SK-N-SH (cell line): ENCODE measurements around the gene AMIGO1. TPM values are rescaled to one million over a fixed set of nuclear protein-coding genes. Genes with fewer than 3 reads are reported as not detected.
A peak's percentile ranks its signal among the peaks of the same experiment; 100 is the strongest.

ENCODE experiments used
- CTCF ChIA-PET: fragments of 300-600, 350-600 bp; formaldehyde crosslinking; extraction: SDS; loops from one replicate; lab custom pipeline; 2021; lab: Yijun Ruan, JAX
- POLR2A ChIA-PET: fragments of 350-600 bp; sonication (Branson Sonifier 250); formaldehyde crosslinking; extraction: SDS; loops from one replicate; lab custom pipeline; 2020; ENCODE audit warnings: antibody characterized with exemption, inconsistent platforms; lab: Yijun Ruan, JAX
- DNase-seq: peaks from one replicate; pipeline ENCODE4 v3.0.0; 2012
- H2AFZ ChIP-seq: fragments of 200-600 bp; sonication (generic); 2 replicates; pipeline ENCODE4 v1.8.1; 2016; ENCODE audit warnings: antibody characterized with exemption, mild to moderate bottlenecking, low read depth
- H3F3A ChIP-seq: fragments of 200-600 bp; sonication (generic); replicated peaks from 2 replicates; pipeline ENCODE3; 2016; ENCODE audit warnings: antibody characterized with exemption, mild to moderate bottlenecking; ENCODE audit not compliant: insufficient read depth
- H3K27ac ChIP-seq, 2 experiments: fragments of 200-500 bp in 1 of 2; fragments of 200-600 bp in 1 of 2; sonication (Bioruptor generic) in 1 of 2; sonication (generic), shearing (Covaris generic) in 1 of 2; 2 replicates each; pipeline versions ENCODE4 v1.5.1 to v1.6.1; 2014 to 2016; ENCODE audit warnings: low read depth in 2 of 2, inconsistent platforms in 1 of 2, low read length in 1 of 2, mild to moderate bottlenecking in 1 of 2, mixed read lengths in 1 of 2
- H3K27me3 ChIP-seq: fragments of 200-600 bp; sonication (generic), shearing (Covaris generic); 2 replicates; pipeline ENCODE4 v1.6.1; 2016; ENCODE audit warnings: mixed run types; ENCODE audit not compliant: insufficient read depth
- H3K36me3 ChIP-seq, 2 experiments: fragments of 200-500 bp in 1 of 2; fragments of 200-600 bp in 1 of 2; sonication (Bioruptor generic) in 1 of 2; sonication (generic) in 1 of 2; replicated peaks in 1 of 2; 2 replicates each; pipeline versions ENCODE3 to v1.5.1; 2014 to 2016; ENCODE audit warnings: low read length in 1 of 2, mild to moderate bottlenecking in 1 of 2; ENCODE audit not compliant: insufficient read depth in 2 of 2, control insufficient read depth in 1 of 2
- H3K4me1 ChIP-seq, 2 experiments: fragments of 200-500 bp in 1 of 2; fragments of 200-600 bp in 1 of 2; sonication (Bioruptor generic) in 1 of 2; sonication (generic), shearing (Covaris generic) in 1 of 2; 2 replicates each; pipeline versions ENCODE4 v1.5.1 to v1.6.1; 2014 to 2016; ENCODE audit warnings: low read depth in 1 of 2, low read length in 1 of 2, mixed run types in 1 of 2; ENCODE audit not compliant: insufficient read depth in 2 of 2, control insufficient read depth in 1 of 2
- H3K4me2 ChIP-seq: fragments of 200-600 bp; sonication (generic), shearing (Covaris generic); 2 replicates; pipeline ENCODE4 v1.6.1; 2017; ENCODE audit warnings: mixed run types
- H3K4me3 ChIP-seq, 2 experiments: fragments of 200-500 bp in 1 of 2; fragments of 200-600 bp in 1 of 2; sonication (Bioruptor generic) in 1 of 2; sonication (generic), shearing (Covaris generic) in 1 of 2; 2 replicates each; pipeline versions ENCODE4 v1.5.1 to v1.8.1; 2014 to 2016; ENCODE audit warnings: low read depth in 2 of 2, inconsistent platforms in 1 of 2, low read length in 1 of 2, mild to moderate bottlenecking in 1 of 2, mixed read lengths in 1 of 2, moderate library complexity in 1 of 2
- H3K79me2 ChIP-seq: fragments of 200-600 bp; sonication (generic); 2 replicates; pipeline ENCODE4 v1.8.1; 2017; ENCODE audit warnings: mild to moderate bottlenecking; ENCODE audit not compliant: insufficient read depth
- H3K9ac ChIP-seq: fragments of 200-600 bp; sonication (generic); 2 replicates; pipeline ENCODE4 v1.6.1; 2017; ENCODE audit warnings: mixed run types
- H3K9me2 ChIP-seq: fragments of 200-600 bp; sonication (generic); 2 replicates; pipeline ENCODE4 v1.6.1; 2017; ENCODE audit warnings: mixed run types
- H3K9me3 ChIP-seq: fragments of 200-600 bp; sonication (generic); 2 replicates; pipeline ENCODE4 v1.6.1; 2017; ENCODE audit warnings: mixed run types, mild to moderate bottlenecking, moderate library complexity
- H4K20me1 ChIP-seq: fragments of 200-600 bp; sonication (generic); 2 replicates; pipeline ENCODE4 v1.6.1; 2017; ENCODE audit warnings: mild to moderate bottlenecking, mixed run types; ENCODE audit not compliant: insufficient read depth
- CHD2 ChIP-seq: fragments of 150-350 bp; IDR thresholded peaks from 2 replicates; pipeline ENCODE4 v1.6.1; 2018; ENCODE audit warnings: low read length; ENCODE audit not compliant: partially characterized antibody
- CTCF ChIP-seq: fragments of 200-600 bp; sonication (generic); IDR thresholded peaks from 2 replicates; pipeline ENCODE4 v1.6.1; 2017; ENCODE audit warnings: antibody characterized with exemption, mild to moderate bottlenecking, moderate library complexity
- FOXJ3 ChIP-seq: sonication (generic); formaldehyde crosslinking; IDR thresholded peaks from 2 replicates; pipeline ENCODE4 v1.5.1; 2020; ENCODE audit warnings: mild to moderate bottlenecking, missing genetic modification reagents
- FOXM1 ChIP-seq: IDR thresholded peaks from 2 replicates; pipeline ENCODE4 v1.4.0; 2012; ENCODE audit warnings: low read depth, mild to moderate bottlenecking
- MAX ChIP-seq: IDR thresholded peaks from 2 replicates; pipeline ENCODE4 v1.4.0; 2012; ENCODE audit warnings: low read depth
- MXI1 ChIP-seq: IDR thresholded peaks from 2 replicates; pipeline ENCODE4 v1.6.1; 2012; ENCODE audit warnings: mild to moderate bottlenecking, low read depth, low read length, improper control_type of control experiment
- NRF1 ChIP-seq: IDR thresholded peaks from 2 replicates; pipeline ENCODE4 v1.6.1; 2012; ENCODE audit warnings: low read depth, mild to moderate bottlenecking, low read length
- YY1 ChIP-seq: IDR thresholded peaks from 2 replicates; pipeline ENCODE4 v1.4.0; 2012; ENCODE audit warnings: low read depth, mild to moderate bottlenecking
- ZBTB33 ChIP-seq: IDR thresholded peaks from 2 replicates; pipeline ENCODE4 v1.4.0; 2012; ENCODE audit warnings: low read depth, borderline replicate concordance
- WGBS: methylation state at CpG from one replicate; pipeline ENCODE4 v1.1.6; 2017; ENCODE audit warnings: low lambda C conversion rate; 5-methylcytosine and 5-hydroxymethylcytosine counted together
- polyA plus RNA-seq, 3 experiments: library from polyadenylated mRNA; depleted of rRNA; stranded (reverse); fragments of >200 nt; gene quantifications; 2 replicates each; pipeline ENCODE4 v1.2.3, GENCODE V29; 2012
- TF ChIP-seq, protein P1 (sequence below): fragments of 150-350 bp; IDR thresholded peaks from 2 replicates; pipeline ENCODE4 v1.6.1; 2017; ENCODE audit warnings: antibody characterized with exemption, low read length, low read depth, borderline replicate concordance

The AMIGO1 gene, protein sequence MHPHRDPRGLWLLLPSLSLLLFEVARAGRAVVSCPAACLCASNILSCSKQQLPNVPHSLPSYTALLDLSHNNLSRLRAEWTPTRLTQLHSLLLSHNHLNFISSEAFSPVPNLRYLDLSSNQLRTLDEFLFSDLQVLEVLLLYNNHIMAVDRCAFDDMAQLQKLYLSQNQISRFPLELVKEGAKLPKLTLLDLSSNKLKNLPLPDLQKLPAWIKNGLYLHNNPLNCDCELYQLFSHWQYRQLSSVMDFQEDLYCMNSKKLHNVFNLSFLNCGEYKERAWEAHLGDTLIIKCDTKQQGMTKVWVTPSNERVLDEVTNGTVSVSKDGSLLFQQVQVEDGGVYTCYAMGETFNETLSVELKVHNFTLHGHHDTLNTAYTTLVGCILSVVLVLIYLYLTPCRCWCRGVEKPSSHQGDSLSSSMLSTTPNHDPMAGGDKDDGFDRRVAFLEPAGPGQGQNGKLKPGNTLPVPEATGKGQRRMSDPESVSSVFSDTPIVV
- 0.93 and 0.95 TPM in 2 replicates for polyA plus RNA-seq (2012; rRNA removed)
- 0.85 and 0.94 TPM in 2 replicates for polyA plus RNA-seq (2012; cell fraction: cytosol; rRNA removed)
- 0.73 TPM in 2 replicates for polyA plus RNA-seq (2012; cell fraction: nucleus; rRNA removed)

DNA sequence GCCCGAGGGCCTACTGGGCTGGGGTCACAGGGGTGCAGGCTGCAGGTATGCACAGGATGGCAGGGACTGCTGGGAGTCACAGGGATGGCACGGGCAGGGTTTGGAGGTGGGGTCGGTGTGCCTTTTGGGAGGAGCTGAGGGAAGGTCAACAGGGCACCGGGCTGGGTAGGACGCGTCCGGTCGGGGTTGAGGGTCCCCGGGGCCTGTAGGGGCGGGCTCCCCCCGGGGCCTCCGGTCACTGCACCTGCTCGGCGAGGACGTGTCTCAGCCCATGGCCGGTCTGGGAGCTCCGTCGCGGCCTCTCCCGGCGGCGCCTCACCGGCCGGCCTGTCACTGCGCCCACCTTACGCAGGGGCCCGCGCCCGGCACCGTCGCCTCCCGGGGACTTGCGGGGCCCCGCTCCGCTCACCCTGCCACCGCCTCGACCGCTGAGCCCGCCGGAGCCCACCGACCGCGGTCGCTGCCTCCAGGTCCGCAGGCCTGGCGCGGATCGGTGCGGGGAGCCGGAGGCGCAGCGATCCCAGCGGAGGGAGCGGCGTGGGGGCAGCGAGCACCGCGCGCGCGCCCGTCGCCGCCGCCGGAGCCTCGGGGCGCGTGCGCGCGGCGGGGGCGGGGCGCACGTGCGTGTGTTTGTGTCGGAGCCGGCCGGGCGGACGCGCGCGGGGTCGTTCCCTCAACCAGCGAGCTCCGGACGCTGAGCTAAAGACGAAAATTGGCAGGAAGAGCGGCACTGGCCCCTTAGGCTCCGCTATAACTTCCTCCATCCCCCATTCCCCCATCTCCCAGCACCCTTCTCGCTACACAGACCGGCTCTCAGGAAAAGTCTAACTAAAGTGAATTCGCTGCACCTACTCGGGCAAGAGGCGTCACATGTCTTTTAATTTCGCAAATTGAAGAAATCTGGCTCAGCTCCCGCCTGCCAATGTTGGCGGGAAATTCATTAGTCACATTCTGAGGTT, at the start of gene AMIGO1:
Gene AMIGO1, minus strand, starts transcription at position 552 of the 959 bp plus-strand sequence. CDS start 815 bp downstream, outside the sequence.
- POLR2A ChIA-PET: interaction anchor here (1.0 to 1.4 kb wide), 3 partner anchors 10 to 26 kb away, joined by 3 read pairs; partner anchors contain the start of gene ATXN7L2
- no peaks in the 10 kb centered on the region for H3K9me3 ChIP-seq
- peak within 1 kb of the TSS; percentile 43; the same call in 1 of the 2 replicates for H3K9ac ChIP-seq
- 1% methylated on average over 32 of the region's 100 CpGs for WGBS
- H3K27ac ChIP-seq: no peak within 1 kb of the TSS
- DNase-seq: peak; percentile 94
- no peaks in the 10 kb centered on the region for H3K36me3 ChIP-seq
- peak; percentile 56 for TF ChIP-seq NRF1
- TF ChIP-seq YY1: no peak
- peak; percentile 87 for TF ChIP-seq MXI1
- TF ChIP-seq, protein P1, sequence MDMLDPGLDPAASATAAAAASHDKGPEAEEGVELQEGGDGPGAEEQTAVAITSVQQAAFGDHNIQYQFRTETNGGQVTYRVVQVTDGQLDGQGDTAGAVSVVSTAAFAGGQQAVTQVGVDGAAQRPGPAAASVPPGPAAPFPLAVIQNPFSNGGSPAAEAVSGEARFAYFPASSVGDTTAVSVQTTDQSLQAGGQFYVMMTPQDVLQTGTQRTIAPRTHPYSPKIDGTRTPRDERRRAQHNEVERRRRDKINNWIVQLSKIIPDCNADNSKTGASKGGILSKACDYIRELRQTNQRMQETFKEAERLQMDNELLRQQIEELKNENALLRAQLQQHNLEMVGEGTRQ: no peak
- TF ChIP-seq CTCF: no peak
- TF ChIP-seq CHD2: no peak
- no peak for TF ChIP-seq FOXM1
- no peak for TF ChIP-seq ZBTB33
- TF ChIP-seq FOXJ3 (CRISPR knock-in tag): no peak
- TF ChIP-seq MAX: peak; percentile 80
- peak within 1 kb of the TSS; percentile 92 for H2AFZ ChIP-seq
- no peaks in the 10 kb centered on the region for H3K79me2 ChIP-seq
- no peaks in the 10 kb centered on the region for H3K9me2 ChIP-seq
- H3K27me3 ChIP-seq: no peaks in the 10 kb centered on the region; the same call in 1 of the 2 replicates
- H3K4me1 ChIP-seq: peaks cover 0 to 11% of the 10 kb centered on the region in 2 experiments; a peak in 1 of 4 replicates
- CTCF ChIA-PET: interaction anchor here (0.6 to 40.2 kb wide), 6 partner anchors 10 to 475 kb away, joined by 3 to 1710 read pairs (median 40); partner anchors contain the start of genes AHCYL1, ATXN7L2, CYB561D1 and GPR61
- peak within 1 kb of the TSS; percentile 69 to 71 for H3K4me3 ChIP-seq
- H4K20me1 ChIP-seq: no peaks in the 10 kb centered on the region
- peak within 1 kb of the TSS; percentile 92 for H3K4me2 ChIP-seq
- no peaks in the 10 kb centered on the region for H3F3A ChIP-seq
